DND-41 (cell line): Measurements from ENCODE around the gene DGKG.

Source experiments
- CTCF ChIP-seq: IDR thresholded peaks from 2 replicates; pipeline ENCODE4 v1.5.1; 2012; ENCODE audit warnings: borderline replicate concordance, low read length, moderate library complexity, mild to moderate bottlenecking; ENCODE audit not compliant: poor library complexity, severe bottlenecking; ENCODE audit errors: extremely low read depth
- EZH2 ChIP-seq: IDR thresholded peaks from 3 replicates; pipeline ENCODE4 v1.6.1; 2012; ENCODE audit warnings: borderline replicate concordance, low read depth, mild to moderate bottlenecking, moderate library complexity, low read length, inconsistent platforms; ENCODE audit not compliant: severe bottlenecking

DNA sequence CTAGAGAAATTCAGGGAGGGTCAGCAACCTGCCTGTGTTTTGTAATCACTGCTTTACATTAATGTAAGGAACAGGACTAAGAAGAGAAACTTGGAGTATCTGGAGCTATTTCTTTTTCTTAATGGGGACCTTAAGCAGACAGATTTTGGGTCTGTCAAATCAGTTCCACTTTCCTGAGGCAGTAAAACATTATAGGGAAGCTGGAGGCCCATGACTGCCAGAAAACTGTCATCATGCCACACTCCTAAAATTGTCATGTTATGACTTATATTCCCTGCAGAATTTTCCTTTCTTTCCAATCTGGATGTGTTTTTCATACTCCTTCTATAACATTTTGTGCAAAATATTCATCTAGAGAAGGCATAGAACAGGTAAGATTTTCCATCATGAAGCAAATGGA, 28.8 kb downstream of the DGKG start:
- TF ChIP-seq CTCF (no peak), EZH2 (no peak)
